KMS-11 (cell line): ENCODE results near the gene SRSF5.
"Not testable (repeated sequence)": the region's sequence is repeated elsewhere in the genome, so short reads cannot be mapped to it uniquely, and the experiment has no call there.

Source experiments
- H2AFZ ChIP-seq: fragments of 200-600 bp; sonication (generic); 2 replicates; pipeline ENCODE4 v1.6.1; 2016; ENCODE audit warnings: antibody characterized with exemption, mixed run types, low read depth
- H3K27ac ChIP-seq: fragments of 200-600 bp; sonication (generic); 2 replicates; pipeline ENCODE4 v1.6.1; 2016; ENCODE audit warnings: mild to moderate bottlenecking, mixed run types
- H3K27me3 ChIP-seq: fragments of 200-600 bp; sonication (generic); 2 replicates; pipeline ENCODE4 v1.6.1; 2017; ENCODE audit warnings: mild to moderate bottlenecking, low read depth, mixed run types, moderate library complexity; ENCODE audit not compliant: insufficient read depth
- H3K36me3 ChIP-seq: fragments of 200-600 bp; sonication (generic); 2 replicates; pipeline ENCODE4 v1.6.1; 2017; ENCODE audit warnings: mild to moderate bottlenecking, mixed run types; ENCODE audit not compliant: insufficient read depth
- H3K4me1 ChIP-seq: fragments of 200-600 bp; sonication (generic); 2 replicates; pipeline ENCODE4 v1.6.1; 2016; ENCODE audit warnings: mild to moderate bottlenecking, low read depth, mixed run types; ENCODE audit not compliant: poor library complexity, severe bottlenecking
- H3K4me2 ChIP-seq: fragments of 200-600 bp; sonication (generic); 2 replicates; pipeline ENCODE4 v1.7.0; 2016; ENCODE audit warnings: mild to moderate bottlenecking, mixed run types
- H3K4me3 ChIP-seq: fragments of 200-600 bp; sonication (generic); IDR thresholded peaks from 2 replicates; pipeline ENCODE4 v1.6.1; 2017; ENCODE audit warnings: low read depth, low read length, mixed read lengths; ENCODE audit not compliant: insufficient read depth
- H3K79me2 ChIP-seq: fragments of 200-600 bp; sonication (generic); 2 replicates; pipeline ENCODE4 v1.6.1; 2016; ENCODE audit warnings: low read depth, mixed run types; ENCODE audit not compliant: insufficient read depth
- H3K9ac ChIP-seq: fragments of 200-600 bp; sonication (generic); 2 replicates; pipeline ENCODE4 v1.6.1; 2016; ENCODE audit warnings: mild to moderate bottlenecking, mixed run types
- H4K20me1 ChIP-seq: fragments of 200-600 bp; sonication (generic); 2 replicates; pipeline ENCODE4 v1.6.1; 2016; ENCODE audit warnings: mild to moderate bottlenecking, mixed run types; ENCODE audit not compliant: insufficient read depth
- TF ChIP-seq, protein P1 (sequence below): fragments of 200-600 bp; sonication (generic); conservative IDR thresholded peaks from 2 replicates; pipeline ENCODE4 v1.6.1; 2017; ENCODE audit warnings: low read depth, mild to moderate bottlenecking, antibody characterized with exemption, low read length, moderate library complexity, mixed read lengths

The SRSF5 gene

DNA sequence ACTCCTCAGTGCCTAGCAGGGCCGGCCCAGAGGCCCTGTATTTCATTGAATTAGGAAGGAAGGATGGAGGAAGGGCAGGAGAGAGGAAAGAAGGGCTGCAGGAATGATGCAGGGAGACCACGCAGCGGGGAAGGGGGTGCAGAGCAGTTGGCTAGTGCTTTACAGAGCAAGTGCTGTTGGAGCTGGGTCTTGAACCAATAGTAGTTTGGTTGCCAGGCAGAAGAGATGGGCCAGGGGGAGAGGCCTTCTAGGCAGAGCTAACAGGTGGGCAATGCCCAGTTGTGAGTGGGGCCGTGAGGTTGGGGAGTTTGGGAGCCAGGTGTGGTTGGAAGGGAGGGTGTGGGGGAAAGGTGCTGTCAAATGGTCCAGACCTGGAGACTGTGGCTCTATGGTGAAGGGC is 39.1 kb upstream of the SRSF5 start:
- no peak overlapping the region for H3K9ac ChIP-seq
- no peaks in the 10 kb centered on the region for H3K79me2 ChIP-seq
- no peaks in the 10 kb centered on the region for H3K27me3 ChIP-seq
- H2AFZ ChIP-seq = no peak overlapping the region
- no peaks in the 10 kb centered on the region for H4K20me1 ChIP-seq
- no peak overlapping the region for H3K4me2 ChIP-seq
- H3K36me3 ChIP-seq = no peaks in the 10 kb centered on the region
- H3K4me1 ChIP-seq = peaks cover 4% of the 10 kb centered on the region
- TF ChIP-seq, protein P1, sequence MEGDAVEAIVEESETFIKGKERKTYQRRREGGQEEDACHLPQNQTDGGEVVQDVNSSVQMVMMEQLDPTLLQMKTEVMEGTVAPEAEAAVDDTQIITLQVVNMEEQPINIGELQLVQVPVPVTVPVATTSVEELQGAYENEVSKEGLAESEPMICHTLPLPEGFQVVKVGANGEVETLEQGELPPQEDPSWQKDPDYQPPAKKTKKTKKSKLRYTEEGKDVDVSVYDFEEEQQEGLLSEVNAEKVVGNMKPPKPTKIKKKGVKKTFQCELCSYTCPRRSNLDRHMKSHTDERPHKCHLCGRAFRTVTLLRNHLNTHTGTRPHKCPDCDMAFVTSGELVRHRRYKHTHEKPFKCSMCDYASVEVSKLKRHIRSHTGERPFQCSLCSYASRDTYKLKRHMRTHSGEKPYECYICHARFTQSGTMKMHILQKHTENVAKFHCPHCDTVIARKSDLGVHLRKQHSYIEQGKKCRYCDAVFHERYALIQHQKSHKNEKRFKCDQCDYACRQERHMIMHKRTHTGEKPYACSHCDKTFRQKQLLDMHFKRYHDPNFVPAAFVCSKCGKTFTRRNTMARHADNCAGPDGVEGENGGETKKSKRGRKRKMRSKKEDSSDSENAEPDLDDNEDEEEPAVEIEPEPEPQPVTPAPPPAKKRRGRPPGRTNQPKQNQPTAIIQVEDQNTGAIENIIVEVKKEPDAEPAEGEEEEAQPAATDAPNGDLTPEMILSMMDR = no peak
- H3K4me3 ChIP-seq = no peak overlapping the region
- H3K27ac ChIP-seq = no peak overlapping the region

DNA sequence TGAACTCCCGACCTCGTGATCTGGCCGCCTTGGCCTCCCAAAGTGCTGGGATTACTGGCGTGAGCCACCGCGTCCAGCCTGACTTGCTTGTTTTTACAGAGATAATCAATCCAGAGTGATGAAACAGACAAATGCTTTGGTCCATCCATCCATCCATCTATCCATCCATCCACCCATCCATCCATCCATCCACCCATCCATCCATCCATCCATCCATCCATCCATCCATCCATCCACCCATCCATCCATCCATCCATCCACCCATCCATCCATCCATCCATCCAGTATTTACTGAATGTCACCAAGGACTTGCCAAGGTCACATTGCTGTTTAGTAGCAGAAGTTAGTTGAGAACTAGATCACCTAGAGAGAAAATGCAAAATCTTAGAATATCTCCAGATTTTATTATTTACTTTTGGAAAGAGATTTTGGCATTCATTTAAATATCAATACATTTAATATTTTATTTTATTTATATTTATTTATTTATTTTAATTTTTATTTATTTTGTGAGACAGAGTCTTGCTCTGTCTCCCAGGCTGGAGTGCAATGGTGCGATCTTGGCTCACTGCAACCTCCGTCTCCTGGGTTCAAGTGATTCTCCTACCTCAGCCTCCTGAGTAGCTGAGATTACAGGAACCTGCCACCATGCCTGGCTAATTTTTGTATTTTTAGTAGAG is 34.9 kb upstream of the SRSF5 start:
- H3K79me2 ChIP-seq, H3K4me1 ChIP-seq, H3K27ac ChIP-seq, H3K36me3 ChIP-seq, H3K4me3 ChIP-seq, H3K4me2 ChIP-seq, H3K9ac ChIP-seq, H2AFZ ChIP-seq, H3K27me3 ChIP-seq, H4K20me1 ChIP-seq: not testable (repeated sequence)

DNA sequence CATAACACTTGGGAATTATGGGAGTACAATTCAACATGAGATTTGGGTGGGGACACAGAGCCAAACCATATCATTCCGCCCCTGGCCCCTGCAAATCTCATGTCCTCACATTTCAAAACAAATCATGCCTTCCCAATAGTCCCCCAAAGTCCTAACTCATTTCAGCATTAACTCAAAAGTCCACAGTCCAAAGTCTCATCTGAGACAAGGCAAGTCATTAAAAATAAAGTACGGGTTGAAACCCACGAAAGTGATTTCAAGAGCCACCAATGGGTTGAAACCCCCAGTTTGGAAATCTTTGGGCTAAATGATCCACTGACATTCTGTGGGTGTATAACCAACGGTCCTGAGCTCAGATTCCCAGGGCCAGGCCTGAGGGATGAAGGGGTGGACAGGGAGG is 30.5 kb upstream of the SRSF5 start:
- not testable (repeated sequence) for H2AFZ ChIP-seq, H4K20me1 ChIP-seq, H3K9ac ChIP-seq, H3K4me2 ChIP-seq, H3K36me3 ChIP-seq, H3K4me1 ChIP-seq, H3K4me3 ChIP-seq, H3K27me3 ChIP-seq, H3K79me2 ChIP-seq, H3K27ac ChIP-seq

DNA sequence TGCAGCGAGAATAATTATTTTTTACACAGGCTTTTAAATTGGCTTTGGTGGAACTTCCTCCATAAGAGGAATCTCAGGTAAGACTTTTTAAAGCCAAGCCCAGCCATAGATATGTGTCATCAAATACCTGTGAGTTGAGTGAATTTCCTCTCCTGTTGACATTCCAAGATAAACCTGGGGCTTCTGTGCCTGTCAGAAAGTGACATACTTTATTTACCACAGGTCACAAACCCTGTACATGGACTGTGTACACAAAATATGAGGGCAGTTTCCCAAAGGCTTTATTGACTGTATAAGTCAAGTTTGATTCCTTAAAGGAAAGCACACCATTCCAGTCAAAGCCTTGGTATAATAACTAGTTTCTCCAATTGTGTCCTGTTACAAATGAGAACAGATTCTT is 25.9 kb upstream of the SRSF5 start:
- Histone ChIP-seq H3K4me2 (no peak overlapping the region), H3K9ac (no peak overlapping the region), H3K79me2 (no peaks in the 10 kb centered on the region), H4K20me1 (no peaks in the 10 kb centered on the region), H3K36me3 (no peaks in the 10 kb centered on the region), H3K4me3 (no peak overlapping the region), H3K27me3 (no peaks in the 10 kb centered on the region), H3K4me1 (peaks cover 3% of the 10 kb centered on the region), H2AFZ (no peak overlapping the region), H3K27ac (no peak overlapping the region)
- TF ChIP-seq, protein P1 = no peak

DNA sequence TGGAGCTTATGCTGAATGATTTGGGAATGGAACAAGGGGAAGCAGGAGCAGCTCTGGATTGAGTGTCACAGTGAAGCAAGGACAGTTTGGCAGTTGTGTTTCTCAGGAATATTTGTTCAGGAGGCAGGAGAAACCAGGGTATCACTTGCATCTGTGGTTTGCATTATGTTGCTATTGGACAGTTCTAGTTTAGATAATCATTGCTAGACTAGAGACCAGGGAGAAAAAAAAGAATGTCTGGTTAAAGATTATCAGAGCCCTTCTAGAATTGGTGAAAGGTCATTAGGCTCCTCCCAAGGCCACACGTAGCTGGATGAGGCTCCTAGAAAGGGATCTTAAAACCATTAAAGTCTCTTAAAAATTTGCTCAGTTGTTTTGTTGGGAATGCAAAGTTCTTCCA is 17.0 kb upstream of the SRSF5 start:
- H3K4me2 ChIP-seq = no peak overlapping the region
- H3K4me3 ChIP-seq = no peak overlapping the region
- H3K79me2 ChIP-seq = no peaks in the 10 kb centered on the region
- no peaks in the 10 kb centered on the region for H4K20me1 ChIP-seq
- no peaks in the 10 kb centered on the region for H3K36me3 ChIP-seq
- H3K4me1 ChIP-seq = peaks cover 14% of the 10 kb centered on the region
- H3K27ac ChIP-seq = no peak overlapping the region
- TF ChIP-seq, protein P1 = no peak
- H3K27me3 ChIP-seq = no peaks in the 10 kb centered on the region
- H2AFZ ChIP-seq = no peak overlapping the region
- H3K9ac ChIP-seq = no peak overlapping the region
